ENCODE measurements around the gene SLC26A9. TPM values are rescaled to one million over a fixed set of nuclear protein-coding genes. Genes with fewer than 3 reads are reported as not detected.

SLC26A9 gene
- total RNA-seq, 1 donor from 2014 or later, result not detected

GRCh38 chr1:205932776-205933175 is 10.5 kb downstream of the SLC26A9 start:
- no peak overlapping the region for H3K4me3 ChIP-seq
- H3K27me3 Mint-ChIP-seq (ENCODE audit: insufficient read depth, low read depth), result peaks cover 10% of the 10 kb centered on the region
- no peaks in the 10 kb centered on the region for H3K36me3 ChIP-seq
- H2AFZ ChIP-seq (replicated peaks), result no peak overlapping the region
- no peaks in the 10 kb centered on the region for H3K9me3 Mint-ChIP-seq
- H3K27me3 ChIP-seq, result no peaks in the 10 kb centered on the region
- H3K4me1 Mint-ChIP-seq, result peaks cover 31% of the 10 kb centered on the region
- H3K9me3 ChIP-seq (ENCODE audit: low read depth), result no peaks in the 10 kb centered on the region
- H3K36me3 Mint-ChIP-seq, result no peaks in the 10 kb centered on the region
- no peak overlapping the region for H3K27ac Mint-ChIP-seq
- H3K4me3 Mint-ChIP-seq, result no peak overlapping the region
- no peak overlapping the region for H3K4me2 ChIP-seq
- no peak for DNase-seq (ENCODE audit: low spot score)
- no peak for TF ChIP-seq CTCF (IDR thresholded peaks at IDR 0.05)
- no peak for TF ChIP-seq EZH2 (IDR thresholded peaks at IDR 0.05)
- no peak for TF ChIP-seq EZH2phosphoT487 (IDR thresholded peaks at IDR 0.05)
- no peaks in the 10 kb centered on the region for H4K20me1 ChIP-seq (ENCODE audit: low read depth)
- no peaks in the 10 kb centered on the region for H3K79me2 ChIP-seq (ENCODE audit: low read depth)
- no peaks in the 10 kb centered on the region for H3F3A ChIP-seq (ENCODE audit: low read depth)
- no peak overlapping the region for H3K9ac ChIP-seq
- peaks cover 20% of the 10 kb centered on the region for H3K4me1 ChIP-seq
- no peak overlapping the region for H3K27ac ChIP-seq

GRCh38 chr1:205930799-205931281 is 12.4 kb downstream of the SLC26A9 start:
- Mint-ChIP-seq H3K9me3 (no peaks in the 10 kb centered on the region), H3K4me1 (peaks cover 37% of the 10 kb centered on the region), H3K27ac (peak overlapping the region; percentile 10), H3K36me3 (no peaks in the 10 kb centered on the region), H3K27me3 (ENCODE audit: insufficient read depth, low read depth) (peaks cover 13% of the 10 kb centered on the region), H3K4me3 (no peak overlapping the region)
- TF ChIP-seq CTCF (IDR thresholded peaks at IDR 0.05), result no peak
- no peak for TF ChIP-seq EZH2 (IDR thresholded peaks at IDR 0.05)
- TF ChIP-seq EZH2phosphoT487 (IDR thresholded peaks at IDR 0.05), result no peak
- H3K4me2 ChIP-seq, result no peak overlapping the region
- H3K4me3 ChIP-seq, result no peak overlapping the region
- H3K9ac ChIP-seq, result no peak overlapping the region
- H3K27me3 ChIP-seq, result no peaks in the 10 kb centered on the region
- no peak for DNase-seq (ENCODE audit: low spot score)
- H3K36me3 ChIP-seq, result no peaks in the 10 kb centered on the region
- no peak overlapping the region for H3K27ac ChIP-seq
- no peaks in the 10 kb centered on the region for H3F3A ChIP-seq (ENCODE audit: low read depth)
- peaks cover 20% of the 10 kb centered on the region for H3K4me1 ChIP-seq
- no peaks in the 10 kb centered on the region for H3K9me3 ChIP-seq (ENCODE audit: low read depth)
- no peak overlapping the region for H2AFZ ChIP-seq (replicated peaks)
- no peaks in the 10 kb centered on the region for H3K79me2 ChIP-seq (ENCODE audit: low read depth)
- no peaks in the 10 kb centered on the region for H4K20me1 ChIP-seq (ENCODE audit: low read depth)

- DNase-seq (ENCODE audit: low spot score), result no peak
- Mint-ChIP-seq H3K27ac (peak overlapping the region; percentile 1), H3K36me3 (no peaks in the 10 kb centered on the region), H3K27me3 (ENCODE audit: insufficient read depth, low read depth) (peaks cover 15% of the 10 kb centered on the region), H3K4me1 (peaks cover 43% of the 10 kb centered on the region), H3K9me3 (no peaks in the 10 kb centered on the region), H3K4me3 (no peak overlapping the region)
- TF ChIP-seq CTCF (IDR thresholded peaks at IDR 0.05) (no peak), EZH2phosphoT487 (IDR thresholded peaks at IDR 0.05) (no peak), EZH2 (IDR thresholded peaks at IDR 0.05) (no peak)
- no peak overlapping the region for H3K4me3 ChIP-seq
- no peaks in the 10 kb centered on the region for H3K79me2 ChIP-seq (ENCODE audit: low read depth)
- H2AFZ ChIP-seq (replicated peaks), result no peak overlapping the region
- H3K27ac ChIP-seq, result no peak overlapping the region
- no peak overlapping the region for H3K9ac ChIP-seq
- peaks cover 20% of the 10 kb centered on the region for H3K4me1 ChIP-seq
- no peak overlapping the region for H3K4me2 ChIP-seq
- no peaks in the 10 kb centered on the region for H3K27me3 ChIP-seq
- H4K20me1 ChIP-seq (ENCODE audit: low read depth), result no peaks in the 10 kb centered on the region
- no peaks in the 10 kb centered on the region for H3K36me3 ChIP-seq
- no peaks in the 10 kb centered on the region for H3K9me3 ChIP-seq (ENCODE audit: low read depth)
- H3F3A ChIP-seq (ENCODE audit: low read depth), result no peaks in the 10 kb centered on the region
Observed at GRCh38 chr1:205930195-205930577, 13.1 kb downstream of the SLC26A9 start.
